ENCODE results near the gene TBC1D32. TPM values are rescaled to one million over a fixed set of nuclear protein-coding genes. Genes with fewer than 3 reads are reported as not detected.
"Not testable (repeated sequence)": the region's sequence is repeated elsewhere in the genome, so short reads cannot be mapped to it uniquely, and the experiment has no call there.

TBC1D32 gene
- total RNA-seq, 4 donors from 2014 or later: 13.4 to 49.6 (median 22.6) TPM

- H3K9me3 ChIP-seq: no peaks in the 10 kb centered on the region
- intact Hi-C loops (cut with DNase I; ENCODE audit: low total_unique reads): no loop called here
- DNase-seq: no peak
- no peak overlapping the region for H3K4me3 ChIP-seq
- no peaks in the 10 kb centered on the region for H3K27me3 ChIP-seq
- no peak for TF ChIP-seq CTCF (IDR thresholded peaks at IDR 0.05)
- TF ChIP-seq POLR2A (IDR thresholded peaks at IDR 0.05): no peak
- TF ChIP-seq EP300 (IDR thresholded peaks at IDR 0.05; ENCODE audit: low read depth): no peak
- TF ChIP-seq POLR2AphosphoS5 (IDR thresholded peaks at IDR 0.05): no peak
- WGBS, 2 donors (ENCODE audit: low coverage in 1 of 2): 85 to 88% methylated on average over 3 of the region's 3 CpGs
- no peak overlapping the region for H3K27ac ChIP-seq
- H3K4me1 ChIP-seq: no peaks in the 10 kb centered on the region
- H3K36me3 ChIP-seq: no peaks in the 10 kb centered on the region
- in situ Hi-C loops (cut with MboI; ENCODE audit: low pct_ligation_motif_present in 1 of 4, low pct_unique_long_range_greater_than_20kb in 1 of 4, low sequenced_read_pairs in 3 of 4): no loop called here
Observed at GRCh38 chr6:121076119-121076518, 258.2 kb downstream of the TBC1D32 start.

- H3K9me3 ChIP-seq; H3K4me1 ChIP-seq; H3K4me3 ChIP-seq; DNase-seq; H3K36me3 ChIP-seq; H3K27ac ChIP-seq; intact Hi-C loops (cut with DNase I; ENCODE audit: low total_unique reads); H3K27me3 ChIP-seq: not testable (repeated sequence)
- WGBS, 2 donors (ENCODE audit: low coverage in 1 of 2): 100% methylated on average over 1 of the region's 1 CpG; no CpG with 5 or more reads in 1 of the 2 donors
- in situ Hi-C loops (cut with MboI; ENCODE audit: low pct_ligation_motif_present in 1 of 4, low pct_unique_long_range_greater_than_20kb in 1 of 4, low sequenced_read_pairs in 3 of 4): loop anchor here (25.0 kb wide), 3 partner anchors 144 to 344 kb away; no protein-coding TSS in a partner anchor
Observed at GRCh38 chr6:121068749-121069148, 265.5 kb downstream of the TBC1D32 start.

GRCh38 chr6:121067381-121067780 is 266.9 kb downstream of the TBC1D32 start:
- H3K9me3 ChIP-seq: no peaks in the 10 kb centered on the region
- in situ Hi-C loops (cut with MboI; ENCODE audit: low pct_ligation_motif_present in 1 of 4, low pct_unique_long_range_greater_than_20kb in 1 of 4, low sequenced_read_pairs in 3 of 4): loop anchor here (25.0 kb wide), 3 partner anchors 145 to 345 kb away; no protein-coding TSS in a partner anchor
- H3K4me1 ChIP-seq: no peaks in the 10 kb centered on the region
- H3K36me3 ChIP-seq: no peaks in the 10 kb centered on the region
- no peak for DNase-seq
- no peak overlapping the region for H3K4me3 ChIP-seq
- intact Hi-C loops (cut with DNase I; ENCODE audit: low total_unique reads): no loop called here
- H3K27me3 ChIP-seq: no peaks in the 10 kb centered on the region
- TF ChIP-seq POLR2AphosphoS5 (IDR thresholded peaks at IDR 0.05) (no peak), EP300 (IDR thresholded peaks at IDR 0.05; ENCODE audit: low read depth) (no peak), CTCF (IDR thresholded peaks at IDR 0.05) (no peak), POLR2A (IDR thresholded peaks at IDR 0.05) (no peak)
- H3K27ac ChIP-seq: no peak overlapping the region

- Histone ChIP-seq H3K9me3 (no peaks in the 10 kb centered on the region), H3K36me3 (no peaks in the 10 kb centered on the region), H3K4me1 (no peaks in the 10 kb centered on the region), H3K27ac (no peak overlapping the region), H3K27me3 (no peaks in the 10 kb centered on the region), H3K4me3 (no peak overlapping the region)
- in situ Hi-C loops (cut with MboI; ENCODE audit: low pct_ligation_motif_present in 1 of 4, low pct_unique_long_range_greater_than_20kb in 1 of 4, low sequenced_read_pairs in 3 of 4): loop anchor here (25.0 kb wide), 3 partner anchors 148 to 348 kb away; no protein-coding TSS in a partner anchor
- DNase-seq: no peak
- 92% methylated on average over 1 to 3 of the region's 3 CpGs for WGBS, 2 donors (ENCODE audit: low coverage in 1 of 2)
- TF ChIP-seq POLR2A (IDR thresholded peaks at IDR 0.05) (no peak), EP300 (IDR thresholded peaks at IDR 0.05; ENCODE audit: low read depth) (no peak), POLR2AphosphoS5 (IDR thresholded peaks at IDR 0.05) (no peak), CTCF (IDR thresholded peaks at IDR 0.05) (no peak)
- intact Hi-C loops (cut with DNase I; ENCODE audit: low total_unique reads): no loop called here
Observed at GRCh38 chr6:121064345-121064744, 269.9 kb downstream of the TBC1D32 start.

GRCh38 chr6:121055572-121056163 is 278.6 kb downstream of the TBC1D32 start:
- H3K4me1 ChIP-seq: no peaks in the 10 kb centered on the region
- H3K27me3 ChIP-seq: no peaks in the 10 kb centered on the region
- WGBS, 2 donors (ENCODE audit: low coverage in 1 of 2): 35 to 36% methylated on average over 4 of the region's 4 CpGs
- H3K4me3 ChIP-seq: no peak overlapping the region
- intact Hi-C loops (cut with DNase I; ENCODE audit: low total_unique reads): no loop called here
- no peak overlapping the region for H3K27ac ChIP-seq
- no peaks in the 10 kb centered on the region for H3K9me3 ChIP-seq
- DNase-seq: no peak
- no peaks in the 10 kb centered on the region for H3K36me3 ChIP-seq
- in situ Hi-C loops (cut with MboI; ENCODE audit: low pct_ligation_motif_present in 1 of 4, low pct_unique_long_range_greater_than_20kb in 1 of 4, low sequenced_read_pairs in 3 of 4): loop anchor here (25.0 kb wide), 3 partner anchors 157 to 357 kb away; no protein-coding TSS in a partner anchor
- peak; percentile 56 to 67 (median 64) for TF ChIP-seq CTCF (IDR thresholded peaks at IDR 0.05)
- no peak for TF ChIP-seq EP300 (IDR thresholded peaks at IDR 0.05; ENCODE audit: low read depth)

GRCh38 chr6:121048593-121048992 is 285.7 kb downstream of the TBC1D32 start:
- not testable (repeated sequence) for DNase-seq
- 46% methylated on average over 3 to 4 of the region's 4 CpGs for WGBS, 2 donors (ENCODE audit: low coverage in 1 of 2)

GRCh38 chr6:121044905-121045304 is 289.4 kb downstream of the TBC1D32 start:
- intact Hi-C loops (cut with DNase I; ENCODE audit: low total_unique reads); in situ Hi-C loops (cut with MboI; ENCODE audit: low pct_ligation_motif_present in 1 of 4, low pct_unique_long_range_greater_than_20kb in 1 of 4, low sequenced_read_pairs in 3 of 4): not testable (repeated sequence)

More at GRCh38 chr6:121048593-121048992, 285.7 kb downstream of the TBC1D32 start:
- H3K36me3 ChIP-seq; H3K4me1 ChIP-seq; H3K27ac ChIP-seq; H3K4me3 ChIP-seq; intact Hi-C loops (cut with DNase I; ENCODE audit: low total_unique reads); in situ Hi-C loops (cut with MboI; ENCODE audit: low pct_ligation_motif_present in 1 of 4, low pct_unique_long_range_greater_than_20kb in 1 of 4, low sequenced_read_pairs in 3 of 4); H3K9me3 ChIP-seq; H3K27me3 ChIP-seq: not testable (repeated sequence)

More at GRCh38 chr6:121044905-121045304, 289.4 kb downstream of the TBC1D32 start:
- 84% methylated on average over 2 of the region's 2 CpGs for WGBS, 2 donors (ENCODE audit: low coverage in 1 of 2)
- not testable (repeated sequence) for H3K27ac ChIP-seq, H3K4me3 ChIP-seq, H3K4me1 ChIP-seq, H3K36me3 ChIP-seq, H3K27me3 ChIP-seq, H3K9me3 ChIP-seq, DNase-seq
